Measurements from ENCODE around the gene PNO1. TPM values are rescaled to one million over a fixed set of nuclear protein-coding genes. Genes with fewer than 3 reads are reported as not detected.

Gene PNO1
- total and polyA plus RNA-seq, 2 donors (not counting 3 experiments of a cell fraction or from before 2014, with no cell fraction given) = 9.4 to 25.6 TPM

DNA sequence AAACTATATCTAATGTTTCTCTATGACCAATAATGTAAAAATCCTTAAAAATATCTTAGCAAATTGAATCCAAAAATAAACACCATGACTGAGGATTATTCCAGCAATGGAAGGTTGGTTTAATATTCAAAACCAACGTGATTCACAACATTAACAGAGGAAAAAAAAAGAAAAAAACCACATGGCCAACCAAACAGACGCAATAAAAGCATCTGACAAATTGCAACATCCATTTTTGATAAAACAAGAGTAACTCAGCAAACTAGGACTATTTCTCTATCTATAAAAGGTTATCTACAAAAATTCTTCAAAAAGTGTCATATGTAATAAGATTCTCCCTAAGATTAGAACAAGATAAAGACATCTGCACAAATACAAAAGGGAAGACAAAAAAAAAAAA is 65.7 kb downstream of the PNO1 start:
- Histone ChIP-seq H3K36me3 (ENCODE audit: control insufficient read depth in 2 of 2, extremely low read depth in 1 of 2, insufficient read depth in 2 of 2, low read length in 2 of 2) (no peaks in the 10 kb centered on the region), H3K27me3 (ENCODE audit: control insufficient read depth in 2 of 2, insufficient read depth in 2 of 2, low read length in 2 of 2) (no peaks in the 10 kb centered on the region), H3K4me3 (replicated peaks in 1 of 3; ENCODE audit: insufficient read depth in 1 of 3, low read depth in 1 of 3, low read length in 3 of 3) (no peak overlapping the region), H3K9me3 (replicated peaks; ENCODE audit: control insufficient read depth, insufficient read depth, low read length) (no peaks in the 10 kb centered on the region), H4K20me1 (replicated peaks; ENCODE audit: control insufficient read depth, extremely low read depth, insufficient read depth, low read length) (peaks cover 20% of the 10 kb centered on the region), H3K4me1 (ENCODE audit: control insufficient read depth, extremely low read depth, insufficient read depth, low read length) (peaks cover 3% of the 10 kb centered on the region), H3K9ac (replicated peaks; ENCODE audit: extremely low read depth, insufficient read depth, low read length) (no peak overlapping the region), H3K9me1 (replicated peaks; ENCODE audit: control insufficient read depth, extremely low read depth, insufficient read depth, low read length) (no peaks in the 10 kb centered on the region), H2AFZ (ENCODE audit: low read depth, low read length) (no peak overlapping the region), H3K4me2 (ENCODE audit: insufficient read depth, low read length) (no peak overlapping the region), H3K79me2 (ENCODE audit: control insufficient read depth, insufficient read depth, low read length) (peaks cover 100% of the 10 kb centered on the region), H3K27ac (ENCODE audit: insufficient read depth, low read depth, low read length) (no peak overlapping the region)
- dilution Hi-C loops (cut with MboI; ENCODE audit: extremely low pct_ligation_motif_present, low sequenced_read_pairs) = no loop called here
- TF ChIP-seq GATA2 (IDR thresholded peaks at IDR 0.05; ENCODE audit: insufficient read depth, insufficient read length, low read depth, low read length) = no peak
- TF ChIP-seq FOS (IDR thresholded peaks at IDR 0.05; ENCODE audit: borderline replicate concordance, insufficient read depth, low read length) = no peak
- TF ChIP-seq MYC (IDR thresholded peaks at IDR 0.05; ENCODE audit: low read depth, low read length) = no peak
- TF ChIP-seq EZH2 (IDR thresholded peaks at IDR 0.05; ENCODE audit: borderline replicate concordance, low read depth, low read length, severe bottlenecking) = no peak
- no peak for TF ChIP-seq POLR2AphosphoS5 (IDR thresholded peaks at IDR 0.05; ENCODE audit: insufficient read depth, low read depth, low read length)
- TF ChIP-seq JUN (IDR thresholded peaks at IDR 0.05; ENCODE audit: borderline replicate concordance, insufficient read depth, insufficient read length, low read depth) = no peak
- TF ChIP-seq, protein P1, sequence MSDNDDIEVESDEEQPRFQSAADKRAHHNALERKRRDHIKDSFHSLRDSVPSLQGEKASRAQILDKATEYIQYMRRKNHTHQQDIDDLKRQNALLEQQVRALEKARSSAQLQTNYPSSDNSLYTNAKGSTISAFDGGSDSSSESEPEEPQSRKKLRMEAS (IDR thresholded peaks at IDR 0.05; ENCODE audit: insufficient read depth, insufficient read length) = no peak
- TF ChIP-seq, protein P2, sequence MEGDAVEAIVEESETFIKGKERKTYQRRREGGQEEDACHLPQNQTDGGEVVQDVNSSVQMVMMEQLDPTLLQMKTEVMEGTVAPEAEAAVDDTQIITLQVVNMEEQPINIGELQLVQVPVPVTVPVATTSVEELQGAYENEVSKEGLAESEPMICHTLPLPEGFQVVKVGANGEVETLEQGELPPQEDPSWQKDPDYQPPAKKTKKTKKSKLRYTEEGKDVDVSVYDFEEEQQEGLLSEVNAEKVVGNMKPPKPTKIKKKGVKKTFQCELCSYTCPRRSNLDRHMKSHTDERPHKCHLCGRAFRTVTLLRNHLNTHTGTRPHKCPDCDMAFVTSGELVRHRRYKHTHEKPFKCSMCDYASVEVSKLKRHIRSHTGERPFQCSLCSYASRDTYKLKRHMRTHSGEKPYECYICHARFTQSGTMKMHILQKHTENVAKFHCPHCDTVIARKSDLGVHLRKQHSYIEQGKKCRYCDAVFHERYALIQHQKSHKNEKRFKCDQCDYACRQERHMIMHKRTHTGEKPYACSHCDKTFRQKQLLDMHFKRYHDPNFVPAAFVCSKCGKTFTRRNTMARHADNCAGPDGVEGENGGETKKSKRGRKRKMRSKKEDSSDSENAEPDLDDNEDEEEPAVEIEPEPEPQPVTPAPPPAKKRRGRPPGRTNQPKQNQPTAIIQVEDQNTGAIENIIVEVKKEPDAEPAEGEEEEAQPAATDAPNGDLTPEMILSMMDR (IDR thresholded peaks at IDR 0.05; ENCODE audit: extremely low read depth in 1 of 2, insufficient read depth in 1 of 2, low read depth in 1 of 2, low read length in 2 of 2) = no peak
- TF ChIP-seq POLR2A (IDR thresholded peaks at IDR 0.05; ENCODE audit: low read depth, low read length) = no peak
- BruUV-seq (replicated peaks) = no TSS peak
- DNase-seq (ENCODE audit: low read depth, low spot score) (no peak), FAIRE-seq (no peak)
- intact Hi-C loops (cut with micrococcal nuclease) = no loop called here
- ChIA-PET POLR2A (no interaction called here), CTCF (interaction anchor here (5.9 kb wide), 1 partner anchor 28 kb away, joined by 43 read pairs; no protein-coding TSS in a partner anchor)
